HepG2 (cell line): ENCODE data around the gene LRTM2.
"Not testable (repeated sequence)": the region's sequence is repeated elsewhere in the genome, so short reads cannot be mapped to it uniquely, and the experiment has no call there.

Experiments used
- CCAR2 ChIP-seq: fragments of 200-400 bp; formaldehyde crosslinking; optimal IDR thresholded peaks from 2 replicates; pipeline ENCODE3; 2018; ENCODE audit warnings: low read depth, mild to moderate bottlenecking, low read length, moderate library complexity
- FOXJ3 ChIP-seq: sonication (generic); formaldehyde crosslinking; IDR thresholded peaks from 2 replicates; pipeline ENCODE4 v1.4.0; 2020; ENCODE audit warnings: missing genetic modification reagents, mild to moderate bottlenecking, borderline replicate concordance
- SUZ12 ChIP-seq: fragments of 150-350 bp; IDR thresholded peaks from 2 replicates; pipeline ENCODE4 v1.6.1; 2014; ENCODE audit warnings: low read depth, low read length
- ZNF788 ChIP-seq: sonication (generic); formaldehyde crosslinking; IDR thresholded peaks from 2 replicates; pipeline ENCODE4 v1.5.0; 2020; ENCODE audit warnings: mild to moderate bottlenecking, missing genetic modification reagents, borderline replicate concordance
- TF ChIP-seq, protein P1 (sequence below): sonication (generic); formaldehyde crosslinking; IDR thresholded peaks from 2 replicates; pipeline ENCODE4 v1.4.0; 2020; ENCODE audit warnings: mild to moderate bottlenecking, missing genetic modification reagents

DNA sequence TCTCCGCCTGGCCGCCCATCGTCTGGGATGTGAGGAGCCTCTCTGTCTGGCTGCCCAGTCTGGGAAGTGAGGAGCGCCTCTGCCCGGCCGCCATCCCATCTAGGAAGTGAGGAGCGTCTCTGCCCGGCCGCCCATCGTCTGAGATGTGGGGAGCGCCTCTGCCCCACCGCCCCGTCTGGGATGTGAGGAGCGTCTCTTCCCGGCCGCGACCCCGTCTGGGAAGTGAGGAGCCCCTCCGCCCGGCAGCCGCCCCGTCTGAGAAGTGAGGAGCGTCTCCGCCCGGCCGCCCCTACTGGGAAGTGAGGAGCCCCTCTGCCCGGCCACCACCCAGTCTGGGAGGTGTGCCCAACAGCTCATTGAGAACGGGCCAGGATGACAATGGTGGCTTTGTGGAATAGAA is 2.4 kb upstream of the LRTM2 start:
- TF ChIP-seq, protein P1, sequence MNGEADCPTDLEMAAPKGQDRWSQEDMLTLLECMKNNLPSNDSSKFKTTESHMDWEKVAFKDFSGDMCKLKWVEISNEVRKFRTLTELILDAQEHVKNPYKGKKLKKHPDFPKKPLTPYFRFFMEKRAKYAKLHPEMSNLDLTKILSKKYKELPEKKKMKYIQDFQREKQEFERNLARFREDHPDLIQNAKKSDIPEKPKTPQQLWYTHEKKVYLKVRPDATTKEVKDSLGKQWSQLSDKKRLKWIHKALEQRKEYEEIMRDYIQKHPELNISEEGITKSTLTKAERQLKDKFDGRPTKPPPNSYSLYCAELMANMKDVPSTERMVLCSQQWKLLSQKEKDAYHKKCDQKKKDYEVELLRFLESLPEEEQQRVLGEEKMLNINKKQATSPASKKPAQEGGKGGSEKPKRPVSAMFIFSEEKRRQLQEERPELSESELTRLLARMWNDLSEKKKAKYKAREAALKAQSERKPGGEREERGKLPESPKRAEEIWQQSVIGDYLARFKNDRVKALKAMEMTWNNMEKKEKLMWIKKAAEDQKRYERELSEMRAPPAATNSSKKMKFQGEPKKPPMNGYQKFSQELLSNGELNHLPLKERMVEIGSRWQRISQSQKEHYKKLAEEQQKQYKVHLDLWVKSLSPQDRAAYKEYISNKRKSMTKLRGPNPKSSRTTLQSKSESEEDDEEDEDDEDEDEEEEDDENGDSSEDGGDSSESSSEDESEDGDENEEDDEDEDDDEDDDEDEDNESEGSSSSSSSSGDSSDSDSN, result not testable (repeated sequence)
- TF ChIP-seq CCAR2; SUZ12; FOXJ3 (CRISPR knock-in tag); ZNF788 (CRISPR knock-in tag): not testable (repeated sequence)
